Measurements from ENCODE around the gene ZP4.
"Not testable (repeated sequence)": the region's sequence is repeated elsewhere in the genome, so short reads cannot be mapped to it uniquely, and the experiment has no call there.

DNA sequence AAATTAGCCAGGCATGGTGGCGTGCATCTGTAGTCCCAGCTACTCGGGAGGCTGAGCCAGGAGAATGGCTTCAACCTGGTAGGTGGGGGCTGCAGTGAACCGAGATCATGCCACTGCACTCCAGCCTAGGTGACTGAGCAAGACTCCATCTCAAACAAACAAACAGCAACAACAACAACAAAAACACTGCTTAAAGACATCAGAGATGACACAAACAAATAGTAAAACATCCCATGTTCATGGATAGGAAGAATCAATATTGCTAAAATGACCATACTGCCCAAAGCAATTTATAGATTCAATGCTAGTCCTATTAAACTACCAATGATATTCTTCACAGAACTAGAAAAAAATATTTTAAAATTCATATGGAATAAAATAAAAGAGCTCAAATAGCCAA is 47.2 kb downstream of the ZP4 start:
- not testable (repeated sequence) for TF ChIP-seq ELF3 (CRISPR knock-in tag; IDR thresholded peaks at IDR 0.05); TBX3 (IDR thresholded peaks at IDR 0.05; ENCODE audit: borderline replicate concordance); ZNF121 (CRISPR knock-in tag; IDR thresholded peaks at IDR 0.05); POLR2AphosphoS5 (IDR thresholded peaks at IDR 0.05; ENCODE audit: low read depth, low read length); ZNF20 (CRISPR knock-in tag; IDR thresholded peaks at IDR 0.05); SSRP1 (CRISPR knock-in tag; IDR thresholded peaks at IDR 0.05); KAT2B (IDR thresholded peaks at IDR 0.05; ENCODE audit: borderline replicate concordance, low read depth, low read length)
- TF ChIP-seq, protein P1, sequence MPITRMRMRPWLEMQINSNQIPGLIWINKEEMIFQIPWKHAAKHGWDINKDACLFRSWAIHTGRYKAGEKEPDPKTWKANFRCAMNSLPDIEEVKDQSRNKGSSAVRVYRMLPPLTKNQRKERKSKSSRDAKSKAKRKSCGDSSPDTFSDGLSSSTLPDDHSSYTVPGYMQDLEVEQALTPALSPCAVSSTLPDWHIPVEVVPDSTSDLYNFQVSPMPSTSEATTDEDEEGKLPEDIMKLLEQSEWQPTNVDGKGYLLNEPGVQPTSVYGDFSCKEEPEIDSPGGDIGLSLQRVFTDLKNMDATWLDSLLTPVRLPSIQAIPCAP (CRISPR knock-in tag; IDR thresholded peaks at IDR 0.05; ENCODE audit: low read depth) = not testable (repeated sequence)

All from HepG2 (cell line).